GM18867 (cell line): Measurements from ENCODE around the gene TOX2.

Experiments
- ATAC-seq: cut with Tn5 transposase; IDR thresholded peaks from one replicate; pipeline ENCODE4 v1.9.1; 2021; ENCODE audit warnings: mild to moderate bottlenecking, moderate library complexity; ENCODE audit not compliant: unreplicated experiment

Gene TOX2

GRCh38 chr20:44052166-44052565 is 137.5 kb downstream of the TOX2 start:
- ATAC-seq = no peak

- no peak for ATAC-seq
Measured at GRCh38 chr20:44053046-44053445, 138.4 kb downstream of the TOX2 start.

- ATAC-seq = no peak
Measured at GRCh38 chr20:44054118-44054517, 139.5 kb downstream of the TOX2 start.

GRCh38 chr20:44054849-44055248 is 140.2 kb downstream of the TOX2 start:
- ATAC-seq = no peak

GRCh38 chr20:44056010-44056698 is 141.5 kb downstream of the TOX2 start:
- no peak for ATAC-seq

GRCh38 chr20:44057698-44058675 is 143.3 kb downstream of the TOX2 start:
- ATAC-seq = no peak

GRCh38 chr20:44064501-44065400 is 150.1 kb downstream of the TOX2 start:
- no peak for ATAC-seq

- no peak for ATAC-seq
Measured at GRCh38 chr20:44065401-44066340, 151.0 kb downstream of the TOX2 start.

- no peak for ATAC-seq
Measured at GRCh38 chr20:44066645-44067606, 152.3 kb downstream of the TOX2 start.

- no peak for ATAC-seq
Measured at GRCh38 chr20:44067650-44068081, 153.0 kb downstream of the TOX2 start.

- ATAC-seq = no peak
Measured at GRCh38 chr20:44068316-44069201, 153.9 kb downstream of the TOX2 start.

GRCh38 chr20:44069203-44070011 is 154.8 kb downstream of the TOX2 start:
- ATAC-seq = no peak

- ATAC-seq = no peak
Measured at GRCh38 chr20:44070139-44070900, 155.7 kb downstream of the TOX2 start.

GRCh38 chr20:44071057-44071456 is 156.4 kb downstream of the TOX2 start:
- no peak for ATAC-seq

GRCh38 chr20:44071526-44072111 is 157.0 kb downstream of the TOX2 start:
- ATAC-seq = no peak

- no peak for ATAC-seq
Measured at GRCh38 chr20:44072384-44072783, 157.7 kb downstream of the TOX2 start.
